ENCODE measurements around the gene ZNF460. TPM values are rescaled to one million over a fixed set of nuclear protein-coding genes. Genes with fewer than 3 reads are reported as not detected.

The ZNF460 gene
- total RNA-seq, 1 experiment from 2014 or later = 76.3 TPM

- Histone ChIP-seq H3K4me3 (ENCODE audit: low read depth in 2 of 2, low read length in 2 of 2) (peak overlapping the region; percentile 71 to 79), H3K4me1 (ENCODE audit: control insufficient read depth, insufficient read depth, low read length) (peaks cover 11% of the 10 kb centered on the region), H3K36me3 (ENCODE audit: control insufficient read depth, insufficient read depth, low read length) (peaks cover 5% of the 10 kb centered on the region), H3K9me3 (ENCODE audit: control insufficient read depth, insufficient read depth, low read depth, low read length) (no peaks in the 10 kb centered on the region), H3K27ac (ENCODE audit: low read length) (peak overlapping the region; percentile 88), H3K27me3 (ENCODE audit: control insufficient read depth, insufficient read depth, low read length) (peaks cover 3% of the 10 kb centered on the region; the same call in 1 of the 2 replicates)
- ATAC-seq (no peak), DNase-seq (ENCODE audit: low read depth, low spot score) (no peak)
- no TSS peak for BruUV-seq (replicated peaks)
- ChIA-PET POLR2A (interaction anchor here (0.6 kb wide), 1 partner anchor 1201 kb away, joined by 8 read pairs; no protein-coding TSS in a partner anchor), CTCF (no interaction called here)
- in situ Hi-C loops (cut with HindIII; ENCODE audit: low pct_unique_long_range_greater_than_20kb, low sequenced_read_pairs) (no loop called here), intact Hi-C loops (cut with micrococcal nuclease; ENCODE audit: unreplicated experiment) (no loop called here)
- no peak for TF ChIP-seq POLR2AphosphoS5 (IDR thresholded peaks at IDR 0.05; ENCODE audit: low read depth, low read length)
- TF ChIP-seq SIN3A (IDR thresholded peaks at IDR 0.05; ENCODE audit: borderline replicate concordance, insufficient read depth, low read depth, low read length) = no peak
- TF ChIP-seq CTCF (IDR thresholded peaks at IDR 0.05) = no peak
- TF ChIP-seq TCF7L2 (IDR thresholded peaks at IDR 0.05; ENCODE audit: low read depth, low read length) = no peak
- no peak for TF ChIP-seq REST (IDR thresholded peaks at IDR 0.05; ENCODE audit: insufficient read depth in 1 of 2, low read depth in 2 of 2, low read length in 1 of 2)
These were observed 39.5 kb downstream of the ZNF460 start for GRCh38 chr19:57319869-57320179.

- peak; percentile 80 for DNase-seq (ENCODE audit: low read depth, low spot score)
These were observed 40.1 kb downstream of the ZNF460 start, which contains the start of gene ZNF543 for GRCh38 chr19:57320180-57321084. Gene ZNF543, plus strand, starts transcription at chr19:57320472. Its CDS starts 382 bp downstream, at chr19:57320854.

More at GRCh38 chr19:57320180-57321084, 40.1 kb downstream of the ZNF460 start, which contains the start of gene ZNF543:
- Histone ChIP-seq H3K36me3 (ENCODE audit: control insufficient read depth, insufficient read depth, low read length) (peaks cover 5% of the 10 kb centered on the region), H3K27me3 (ENCODE audit: control insufficient read depth, insufficient read depth, low read length) (peaks cover 3% of the 10 kb centered on the region; the same call in 1 of the 2 replicates), H3K9me3 (ENCODE audit: control insufficient read depth, insufficient read depth, low read depth, low read length) (no peaks in the 10 kb centered on the region), H3K27ac (ENCODE audit: low read length) (peak within 1 kb of the TSS; percentile 88), H3K4me3 (ENCODE audit: low read depth in 2 of 2, low read length in 2 of 2) (peak within 1 kb of the TSS; percentile 71 to 79), H3K4me1 (ENCODE audit: control insufficient read depth, insufficient read depth, low read length) (peaks cover 11% of the 10 kb centered on the region)
- POLR2A ChIA-PET = interaction anchor here (0.6 kb wide), 2 partner anchors 50 to 1200 kb away, joined by 4 to 8 read pairs; no protein-coding TSS in a partner anchor
- intact Hi-C loops (cut with micrococcal nuclease; ENCODE audit: unreplicated experiment) (no loop called here), in situ Hi-C loops (cut with HindIII; ENCODE audit: low pct_unique_long_range_greater_than_20kb, low sequenced_read_pairs) (no loop called here)
- CTCF ChIA-PET = interaction anchor here (0.6 kb wide), 1 partner anchor 1102 kb away, joined by 3 read pairs; no protein-coding TSS in a partner anchor
- no TSS peak for BruUV-seq (replicated peaks)
- peak; percentile 100 for ATAC-seq
- TF ChIP-seq TCF7L2 (IDR thresholded peaks at IDR 0.05; ENCODE audit: low read depth, low read length) (0 out of 2 replicates have a peak, but pooled peaks have one; percentile 58), POLR2AphosphoS5 (IDR thresholded peaks at IDR 0.05; ENCODE audit: low read depth, low read length) (peak; percentile 88), SIN3A (IDR thresholded peaks at IDR 0.05; ENCODE audit: borderline replicate concordance, insufficient read depth, low read depth, low read length) (no peak), CTCF (IDR thresholded peaks at IDR 0.05) (no peak), REST (IDR thresholded peaks at IDR 0.05; ENCODE audit: insufficient read depth in 1 of 2, low read depth in 2 of 2, low read length in 1 of 2) (peak in 1 of 2 experiments; percentile 44; a peak in 1 of 4 replicates)
